HG03064 (cell line): ENCODE results near the gene PARN.
"Not testable (repeated sequence)": the region's sequence is repeated elsewhere in the genome, so short reads cannot be mapped to it uniquely, and the experiment has no call there.

Source experiments
- ATAC-seq: cut with Tn5 transposase; IDR thresholded peaks from one replicate; pipeline ENCODE4 v1.9.1; 2021; ENCODE audit warnings: low read depth; ENCODE audit not compliant: unreplicated experiment

Gene PARN

DNA sequence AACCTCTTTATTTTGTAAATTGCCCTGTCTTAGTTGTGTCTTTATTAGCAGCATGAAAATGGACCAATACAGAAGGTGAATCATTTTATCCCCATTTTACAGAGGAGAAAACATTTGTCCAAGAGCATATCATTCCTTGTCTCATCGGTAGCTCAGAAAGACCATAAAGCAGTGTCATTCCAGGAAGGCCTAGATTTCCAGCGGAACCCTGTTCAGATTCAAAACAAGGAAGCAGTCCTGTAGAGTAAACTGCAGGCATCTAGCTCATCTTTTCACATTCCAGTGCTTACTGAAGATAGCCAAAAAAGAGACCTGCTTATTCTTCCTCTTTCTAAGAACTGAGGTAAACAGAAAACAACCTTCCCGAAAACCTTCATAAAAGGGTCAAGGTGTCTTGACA lies 54.0 kb downstream of the PARN start:
- ATAC-seq, result no peak

DNA sequence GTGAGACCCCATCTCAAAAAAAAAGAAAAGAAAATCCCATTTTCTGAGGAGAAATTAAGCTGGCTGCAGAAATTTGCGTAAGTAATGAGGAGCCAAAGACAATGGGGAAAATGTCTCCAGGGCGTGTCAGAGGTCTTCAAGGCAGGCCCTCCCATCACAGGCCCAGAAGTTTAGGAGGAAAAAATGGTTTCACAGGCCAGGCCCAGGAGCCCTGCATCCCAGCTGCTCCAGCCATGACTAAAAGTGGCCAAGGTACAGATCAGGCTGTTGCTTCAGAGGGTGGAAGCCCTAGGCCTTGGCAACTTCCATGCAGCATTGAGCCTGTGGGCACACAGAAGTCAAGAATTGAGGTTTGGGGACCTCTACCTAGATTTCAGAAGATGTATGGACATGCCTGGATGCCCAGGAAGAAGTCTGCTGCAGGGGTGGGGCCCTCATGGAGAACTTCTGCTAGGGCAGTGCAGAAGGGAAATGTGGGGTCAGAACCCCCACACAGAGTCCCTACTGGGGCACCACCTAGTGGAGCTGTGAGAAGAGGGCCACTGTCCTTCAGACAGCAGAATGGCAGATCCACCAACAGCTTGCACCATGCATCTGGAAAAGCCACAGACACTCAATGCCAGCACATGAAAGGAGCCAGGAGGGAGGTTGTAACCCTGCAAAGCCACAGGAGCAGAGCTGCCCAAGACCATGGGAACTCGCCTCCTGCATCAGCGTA lies 55.2 kb downstream of the PARN start:
- not testable (repeated sequence) for ATAC-seq

DNA sequence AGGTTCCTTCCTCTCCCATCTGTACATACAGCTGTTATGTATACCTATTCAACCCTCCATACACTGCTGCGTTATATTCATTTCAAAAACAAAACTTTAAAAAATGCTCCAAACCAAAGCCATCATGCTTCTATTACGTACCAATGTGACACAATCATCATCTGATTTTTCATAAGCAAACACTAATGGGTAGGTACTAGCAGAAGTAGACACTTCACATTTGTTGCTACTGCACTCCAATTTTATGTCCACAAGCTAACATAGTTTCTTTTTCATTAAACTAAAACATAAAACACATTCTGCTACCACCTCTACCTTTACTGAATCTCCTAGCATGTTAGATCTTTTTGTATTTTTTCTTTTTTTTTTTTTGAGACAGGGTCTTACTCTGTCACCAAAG lies 57.5 kb downstream of the PARN start:
- no peak for ATAC-seq

DNA sequence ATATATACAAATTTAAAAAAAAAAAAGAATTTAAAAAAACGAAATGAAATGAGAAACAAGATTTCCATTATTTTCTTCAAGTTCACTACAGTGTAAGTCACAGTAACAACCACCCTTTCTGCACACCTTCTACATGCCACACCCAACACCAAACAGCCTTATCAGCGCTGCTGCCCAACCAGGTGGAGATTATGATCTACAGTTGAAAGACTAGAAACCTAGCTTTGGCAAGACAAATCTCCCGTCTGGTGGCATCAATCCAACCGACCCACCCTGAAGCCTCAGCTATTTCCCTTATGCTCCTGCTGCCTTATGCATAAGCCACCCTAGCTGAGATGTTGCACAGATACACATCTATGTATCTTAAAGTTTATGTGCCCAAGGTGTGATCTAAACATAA lies 60.8 kb downstream of the PARN start:
- ATAC-seq, result no peak

DNA sequence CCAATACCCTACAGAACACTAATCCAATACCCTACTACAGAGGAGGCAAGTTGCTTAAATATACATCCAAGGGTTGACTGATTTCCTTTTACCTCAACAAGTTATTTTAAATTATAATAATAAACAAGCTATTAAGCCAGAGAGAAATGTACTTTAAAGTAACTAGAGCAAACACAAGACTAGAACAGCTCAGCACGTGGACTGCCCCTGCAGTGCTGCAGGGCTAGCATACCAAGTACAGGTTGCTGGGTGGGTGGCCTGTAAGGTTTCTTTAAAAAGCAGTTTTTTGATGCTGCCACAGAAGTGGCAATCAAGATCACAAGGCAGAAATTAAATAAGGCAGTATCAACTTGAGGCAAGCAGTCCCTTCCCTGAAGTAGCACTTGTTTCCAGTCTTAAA lies 63.5 kb downstream of the PARN start:
- no peak for ATAC-seq

DNA sequence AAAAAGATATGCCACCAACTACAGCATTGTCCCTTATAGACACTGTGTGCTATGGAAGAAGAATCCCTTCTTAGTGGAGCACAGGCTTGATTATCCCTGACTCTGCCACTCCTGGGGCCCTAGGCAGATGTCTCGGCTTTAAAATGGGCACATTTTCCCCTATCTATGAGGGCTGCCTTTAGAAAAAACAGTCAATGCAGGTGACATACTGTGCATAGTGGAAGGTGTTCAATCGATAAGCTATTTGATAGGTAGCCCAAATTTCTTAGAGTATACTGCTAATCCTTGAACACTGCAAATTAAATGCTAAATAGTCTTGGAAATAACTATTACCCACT lies 64.4 kb downstream of the PARN start:
- ATAC-seq, result no peak

DNA sequence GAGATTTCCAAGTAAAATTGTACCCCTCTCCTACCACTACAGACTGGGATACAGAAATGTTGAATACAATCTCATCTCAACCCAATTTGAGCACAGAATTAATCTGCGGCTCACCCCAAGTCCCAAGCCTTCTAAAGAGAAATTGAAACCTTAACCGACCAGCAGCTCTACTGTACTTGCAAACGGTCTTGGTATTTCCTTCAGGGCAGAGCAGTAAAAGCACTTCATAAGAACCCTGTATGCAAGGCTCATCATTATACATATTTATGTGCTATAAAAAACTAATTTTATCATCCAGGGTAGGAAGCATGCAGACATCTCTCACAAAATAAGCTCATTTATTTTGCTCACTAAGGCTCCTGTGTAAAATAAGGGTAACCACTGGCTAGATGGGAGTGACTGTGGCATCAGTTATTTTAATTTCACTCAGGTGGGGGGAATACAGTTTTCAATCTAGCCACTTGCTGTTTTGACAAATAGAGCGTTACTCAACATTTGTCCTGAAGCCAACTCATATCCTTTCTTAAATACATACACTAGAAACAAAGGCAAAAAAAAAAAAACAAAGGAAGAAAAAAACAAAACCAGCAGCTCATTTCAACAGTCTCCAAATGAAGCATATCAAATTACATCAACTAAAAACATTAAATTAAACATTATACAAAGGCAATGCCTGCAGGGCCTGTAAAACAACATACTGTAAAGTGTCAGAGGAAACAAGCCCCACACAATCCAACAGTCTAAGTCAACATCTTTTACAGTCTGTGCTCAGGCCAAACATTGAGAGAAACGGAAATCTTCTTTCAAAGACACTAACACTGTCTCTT lies 65.0 kb downstream of the PARN start:
- ATAC-seq, result no peak

DNA sequence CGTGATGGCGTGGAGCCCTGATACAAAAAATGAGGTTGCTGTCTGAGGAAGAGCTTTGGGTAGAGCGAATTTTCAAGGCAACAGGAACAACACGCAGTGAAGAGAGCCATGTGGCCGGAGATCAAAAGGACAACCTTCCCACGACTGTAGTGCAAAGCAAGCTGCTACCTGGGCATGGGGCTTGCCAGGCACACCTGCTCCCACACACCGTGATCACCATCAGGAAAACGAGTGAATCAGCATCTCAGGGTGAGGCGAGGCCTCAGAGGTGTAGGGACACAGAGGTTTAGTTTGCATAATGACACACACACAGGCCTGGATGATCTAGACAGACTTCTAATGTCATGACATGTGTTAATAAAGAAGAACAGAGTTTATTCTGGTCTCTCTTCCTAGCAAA lies 65.7 kb downstream of the PARN start:
- ATAC-seq, result no peak

DNA sequence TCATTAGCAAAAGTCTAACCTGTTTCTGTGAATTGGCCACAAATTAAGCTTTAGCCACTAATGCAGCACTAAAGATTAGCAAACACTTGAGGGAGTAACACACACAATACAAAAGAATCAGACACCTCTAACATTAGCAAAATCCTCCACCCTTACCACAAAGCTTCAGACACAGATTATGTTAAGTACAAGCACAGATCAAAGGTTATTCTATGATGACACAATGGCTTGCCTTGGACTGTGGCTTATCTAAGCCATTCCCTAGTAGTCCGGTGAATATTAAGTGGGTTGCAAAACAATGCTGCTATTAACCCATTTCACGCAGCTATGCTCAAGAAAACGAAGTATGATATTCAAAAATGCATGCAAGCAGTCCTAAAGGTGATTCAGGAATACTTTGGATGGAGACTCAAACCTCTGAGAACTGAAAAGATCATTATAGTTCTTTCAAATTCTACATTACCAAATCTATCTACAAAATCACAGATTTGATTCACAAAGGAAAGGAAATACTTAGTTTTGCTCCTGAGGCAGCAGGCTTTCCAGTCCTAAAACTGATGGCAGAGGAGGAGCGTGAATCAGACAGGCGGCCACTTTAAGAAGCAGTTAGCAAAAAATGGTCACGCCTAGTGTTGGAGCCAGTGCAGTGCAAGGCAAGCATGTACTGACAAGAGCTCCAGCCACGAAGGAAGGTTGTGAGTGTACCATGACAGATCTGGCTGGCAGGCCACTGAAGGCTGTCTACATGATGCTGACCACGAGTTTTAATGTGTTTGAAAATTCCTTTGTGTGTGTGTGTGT lies 67.2 kb downstream of the PARN start:
- ATAC-seq, result no peak

DNA sequence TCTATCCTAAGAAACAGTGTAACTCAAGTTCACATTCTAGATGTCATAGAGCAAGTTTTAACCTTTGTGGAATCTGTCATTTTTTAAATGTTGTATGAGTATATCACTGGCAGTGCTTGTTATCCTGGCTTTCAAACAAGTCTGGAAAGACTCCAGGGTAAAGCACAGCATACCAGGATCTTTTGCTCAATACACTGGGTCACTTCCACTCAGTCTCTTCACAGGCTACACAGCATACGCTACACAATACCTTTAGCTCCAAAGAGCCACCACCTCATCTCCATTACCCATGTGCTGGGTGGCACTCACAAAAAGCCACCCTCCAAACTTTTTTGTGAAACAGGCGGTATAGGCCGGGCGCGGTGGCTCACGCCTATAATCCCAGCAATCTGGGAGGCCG lies 69.5 kb downstream of the PARN start:
- ATAC-seq, result no peak

DNA sequence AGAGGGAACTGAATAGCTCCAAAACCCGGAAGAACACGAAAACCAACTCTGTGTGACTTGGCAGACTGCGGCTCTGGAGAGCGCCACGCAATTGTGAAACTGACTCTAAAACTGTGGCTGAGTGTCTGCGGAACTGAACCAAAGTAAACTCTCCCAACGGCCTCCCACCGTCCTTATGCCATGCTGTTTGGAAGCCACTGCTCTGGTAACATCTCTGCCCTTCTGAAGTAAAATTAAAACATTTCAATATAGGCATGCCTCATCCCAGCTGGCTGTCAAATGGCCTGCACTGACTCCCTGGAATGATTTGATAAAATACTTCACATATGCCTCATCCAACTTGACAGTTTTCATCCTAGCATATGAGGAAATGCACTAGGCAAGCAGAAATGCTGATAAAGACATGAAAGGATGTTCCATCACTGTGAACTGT lies 70.2 kb downstream of the PARN start:
- no peak for ATAC-seq

DNA sequence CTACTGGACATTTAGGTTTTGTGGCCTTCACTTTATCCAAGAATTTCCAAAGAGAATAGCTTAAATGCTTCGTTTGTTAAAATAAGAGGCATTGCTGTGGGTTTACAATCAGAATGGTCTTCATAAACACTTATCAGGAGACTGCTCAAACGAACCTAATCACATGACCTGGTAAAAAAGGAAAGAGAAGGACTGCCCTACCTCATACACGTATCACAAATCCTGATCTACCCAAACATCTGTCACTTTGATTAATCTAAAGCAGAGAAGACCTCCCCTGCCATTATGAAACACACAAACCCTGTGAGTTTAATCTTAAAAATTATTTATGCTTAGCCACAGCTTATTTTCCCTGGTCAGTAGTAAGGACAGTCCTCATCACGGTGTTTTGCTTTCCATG lies 76.6 kb downstream of the PARN start:
- ATAC-seq, result no peak

DNA sequence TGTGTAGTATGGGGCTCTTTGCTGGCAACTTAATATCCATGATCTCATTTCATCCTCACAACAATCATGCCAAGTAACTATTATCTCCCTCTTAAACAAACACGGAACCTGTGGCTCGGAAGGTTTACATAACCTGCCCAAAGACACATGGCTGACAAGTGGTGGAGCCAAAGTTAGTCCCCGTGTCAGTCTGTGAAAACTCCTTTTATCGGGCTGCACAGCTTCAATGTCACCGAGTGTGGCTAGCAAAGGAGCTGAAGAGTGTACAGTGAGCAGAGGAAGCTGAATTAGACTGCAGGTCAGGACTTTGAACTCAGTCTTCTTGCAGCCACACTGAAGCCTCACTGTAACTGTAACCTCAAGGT lies 80.3 kb downstream of the PARN start:
- no peak for ATAC-seq

DNA sequence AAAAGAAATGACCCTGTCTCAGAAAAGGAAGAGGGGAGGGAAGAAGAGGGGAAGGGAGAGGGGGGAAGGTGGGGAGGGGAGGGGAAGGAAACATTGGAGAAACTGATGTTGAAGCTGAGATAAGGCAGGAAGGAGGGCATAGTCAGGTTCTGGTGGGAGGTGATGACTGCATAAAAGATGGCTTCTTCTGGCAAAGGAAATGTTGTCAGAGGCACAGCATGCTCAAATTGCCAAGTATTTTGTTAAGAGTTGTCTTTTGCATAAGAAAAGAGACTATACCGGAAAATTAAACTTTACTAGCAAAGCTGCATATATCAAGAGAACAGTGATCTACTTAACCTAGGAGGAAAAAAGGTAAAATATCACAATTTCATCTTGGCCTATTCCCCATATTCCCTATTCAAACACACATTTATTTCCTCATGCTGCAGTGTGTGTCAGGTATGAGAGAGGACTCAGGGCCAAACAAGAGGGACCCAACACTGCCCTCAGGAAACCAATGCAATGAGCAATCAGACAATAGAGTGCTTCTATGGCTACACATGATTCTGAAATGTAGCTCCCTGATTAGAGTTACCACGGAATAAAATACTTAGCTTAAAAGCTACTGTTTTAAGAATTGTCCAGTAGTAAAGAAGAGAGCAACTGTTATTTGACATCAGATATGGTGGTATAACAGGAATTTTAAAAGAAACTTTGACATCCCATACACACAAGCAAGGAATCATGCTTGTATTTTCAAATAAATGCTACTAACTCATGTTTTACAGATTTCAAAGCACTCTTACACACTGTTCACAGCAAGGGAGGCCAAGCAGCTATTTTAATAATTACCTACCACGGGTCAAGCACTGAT lies 80.9 kb downstream of the PARN start:
- ATAC-seq, result no peak

DNA sequence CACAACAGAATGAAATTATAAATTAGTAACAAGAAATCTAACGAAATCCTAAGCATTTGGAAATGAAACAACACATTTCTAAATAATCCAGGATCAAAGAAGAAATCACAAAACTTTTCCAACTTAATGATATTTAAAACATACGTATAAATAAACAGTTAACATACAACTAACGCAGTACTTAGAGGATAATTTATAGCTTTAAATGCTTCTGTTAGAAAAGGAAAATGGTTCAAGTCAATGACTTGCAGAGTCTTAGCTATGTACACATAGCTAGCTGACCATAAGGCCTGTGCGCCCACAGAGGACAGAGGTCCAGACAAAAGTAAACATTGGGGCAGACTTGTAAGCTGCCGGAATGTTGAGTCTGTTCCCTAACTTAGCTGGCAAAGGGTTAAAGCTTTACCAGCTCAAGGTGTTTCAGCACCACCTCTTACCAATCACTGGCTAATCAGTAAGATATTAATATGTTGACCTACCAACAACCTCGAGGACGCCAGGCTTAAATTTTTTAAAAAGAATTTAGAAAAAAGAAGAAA lies 84.6 kb downstream of the PARN start:
- no peak for ATAC-seq

DNA sequence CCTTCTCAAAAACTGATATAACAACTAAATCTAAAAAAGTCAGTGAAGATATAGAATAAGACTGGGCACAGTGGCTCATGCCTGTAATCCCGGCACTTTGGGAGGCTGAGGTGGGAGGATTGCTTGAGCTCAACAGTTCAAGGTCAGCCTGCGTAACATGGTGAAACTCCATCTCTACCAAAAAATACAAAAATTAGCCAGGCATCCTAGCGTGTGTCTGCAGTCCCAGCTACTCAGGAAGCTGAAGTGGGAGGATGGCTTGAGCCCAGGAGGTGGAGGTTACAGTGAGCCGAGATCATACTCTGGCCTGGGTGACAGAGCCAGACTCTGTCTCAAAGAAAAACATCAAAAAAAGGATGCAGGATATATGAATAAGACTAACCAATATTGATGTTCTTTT lies 85.2 kb downstream of the PARN start:
- ATAC-seq, result not testable (repeated sequence)

DNA sequence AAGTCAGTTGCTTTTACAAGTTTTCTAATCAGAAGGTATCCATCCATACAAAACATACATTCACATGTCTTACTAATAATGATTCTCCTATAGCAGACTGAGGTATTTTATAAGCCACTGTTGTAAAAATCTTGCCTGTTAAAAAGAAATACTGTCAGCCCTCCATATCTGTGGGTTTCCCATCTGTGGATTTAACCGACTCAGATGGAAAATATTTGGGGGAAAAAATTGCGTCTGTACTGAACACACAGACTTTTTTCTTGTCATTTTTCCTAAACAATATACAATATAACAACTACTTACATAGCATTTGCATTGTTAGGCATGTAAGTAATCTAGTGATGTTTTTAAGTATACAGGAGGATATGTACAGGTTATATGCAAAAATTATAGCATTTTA lies 90.4 kb downstream of the PARN start:
- ATAC-seq, result no peak

DNA sequence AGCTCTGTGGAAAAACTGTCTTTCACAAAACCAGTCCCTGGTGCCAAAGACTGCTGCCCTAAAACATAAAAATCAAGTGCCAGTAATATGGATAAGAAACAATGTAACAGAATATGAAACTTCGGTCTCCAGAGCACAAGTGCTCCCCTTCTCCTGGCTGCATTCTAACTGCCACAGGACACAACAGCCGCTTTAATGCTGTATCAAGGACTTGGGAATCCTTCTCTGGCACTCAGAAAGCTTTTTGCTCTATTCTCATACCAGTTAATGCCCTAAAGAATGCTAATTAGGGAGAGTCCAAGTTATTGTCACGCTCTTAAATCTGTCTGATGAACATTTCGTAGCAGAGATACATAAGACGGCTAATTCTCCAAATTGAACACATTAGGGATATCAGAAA lies 90.9 kb downstream of the PARN start:
- no peak for ATAC-seq

DNA sequence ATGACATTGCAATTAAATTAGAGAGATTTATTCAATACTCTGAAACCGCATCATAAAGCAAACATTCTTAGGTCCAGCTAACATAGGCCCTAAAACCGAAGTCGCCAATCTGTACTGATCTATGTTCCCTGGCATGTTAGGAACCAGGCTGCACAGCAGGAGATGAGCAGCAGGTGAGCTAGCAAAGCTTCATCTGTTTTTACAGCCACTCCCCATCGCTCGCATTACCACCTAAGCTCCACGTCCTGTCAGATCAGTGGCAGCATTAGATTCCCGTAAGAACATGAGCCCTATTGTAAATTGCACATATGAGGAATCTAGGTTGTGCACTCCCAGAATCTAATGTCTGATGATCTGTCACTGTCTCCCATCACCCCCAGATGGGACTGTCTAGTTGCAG lies 91.5 kb downstream of the PARN start:
- ATAC-seq, result no peak

DNA sequence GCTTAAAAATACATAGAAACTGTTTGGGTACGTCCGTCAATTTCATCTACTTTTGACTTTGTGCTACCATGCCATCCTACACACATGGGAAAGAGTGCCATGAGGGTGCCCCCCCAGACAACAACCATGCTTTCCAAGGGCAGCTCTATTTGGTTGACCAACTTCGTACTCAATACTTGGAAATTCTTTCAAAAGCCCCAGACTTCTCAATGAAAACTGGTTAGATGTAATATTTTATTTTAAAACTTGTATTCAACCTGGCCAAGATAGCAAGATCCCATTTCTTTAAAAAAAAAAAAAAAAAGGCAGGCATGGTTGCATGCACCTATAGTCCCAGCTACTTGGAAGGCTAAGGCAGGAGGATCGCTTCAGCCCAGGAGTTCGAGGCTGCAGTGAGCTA lies 98.4 kb downstream of the PARN start:
- ATAC-seq, result no peak
